Activated CD8-positive, alpha-beta memory T cell treated with anti-CD3 and anti-CD28 coated beads for 24 hours (primary cell): Measurements from ENCODE around the gene U2AF2.

ENCODE experiments used
- DNase-seq: peaks from one replicate; pipeline ENCODE4 v3.0.0-alpha.2; 2020

U2AF2 gene

DNA sequence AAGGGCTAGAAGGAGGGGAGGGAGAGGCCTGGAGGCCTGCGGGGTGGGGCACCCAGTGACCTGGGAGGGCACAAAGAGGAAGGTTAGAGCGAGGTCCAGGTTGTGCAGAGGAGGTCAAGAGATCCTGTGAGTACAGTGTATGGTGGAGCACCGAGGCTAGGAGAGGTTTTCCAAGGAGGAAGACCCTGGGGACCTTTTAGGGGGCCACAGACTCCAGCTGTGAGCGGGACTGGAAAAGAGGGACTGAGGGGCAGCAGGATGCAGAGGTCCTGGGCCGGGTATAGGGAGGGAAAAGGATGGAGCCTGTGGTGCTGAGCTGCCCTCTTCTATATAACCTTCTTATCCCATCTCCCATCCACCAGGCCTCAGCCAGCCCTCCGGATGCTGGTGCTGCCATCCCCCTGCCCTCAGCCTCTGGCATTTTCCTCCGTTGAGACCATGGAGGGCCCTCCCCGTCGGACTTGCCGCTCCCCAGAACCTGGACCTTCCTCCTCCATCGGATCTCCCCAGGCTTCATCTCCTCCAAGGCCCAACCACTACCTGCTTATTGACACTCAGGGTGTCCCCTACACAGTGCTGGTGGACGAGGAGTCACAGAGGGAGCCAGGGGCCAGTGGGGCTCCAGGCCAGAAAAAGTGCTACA, 10.5 kb upstream of the U2AF2 start:
- DNase-seq = no peak

GRCh38 chr19:55644842-55645511, 9.9 kb upstream of the U2AF2 start:
- no peak for DNase-seq

DNA sequence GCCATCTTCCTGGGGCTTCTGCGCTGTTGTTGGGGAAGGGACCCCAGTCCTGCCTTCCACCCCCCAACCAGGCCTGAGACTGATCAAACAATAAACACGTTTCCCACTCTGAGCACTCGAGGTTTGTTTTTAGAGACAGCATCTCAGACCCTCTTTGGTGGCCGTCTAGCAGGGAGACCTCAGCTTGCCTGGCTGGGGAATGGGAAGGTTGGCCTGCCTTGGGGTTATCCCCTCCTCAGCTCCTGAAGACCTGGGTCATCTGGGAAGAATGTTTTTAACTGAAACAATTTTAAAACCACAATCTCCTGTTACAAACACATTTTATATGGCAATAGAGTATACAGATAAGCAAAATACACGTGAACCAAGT, 9.3 kb upstream of the U2AF2 start:
- DNase-seq = no peak

DNA sequence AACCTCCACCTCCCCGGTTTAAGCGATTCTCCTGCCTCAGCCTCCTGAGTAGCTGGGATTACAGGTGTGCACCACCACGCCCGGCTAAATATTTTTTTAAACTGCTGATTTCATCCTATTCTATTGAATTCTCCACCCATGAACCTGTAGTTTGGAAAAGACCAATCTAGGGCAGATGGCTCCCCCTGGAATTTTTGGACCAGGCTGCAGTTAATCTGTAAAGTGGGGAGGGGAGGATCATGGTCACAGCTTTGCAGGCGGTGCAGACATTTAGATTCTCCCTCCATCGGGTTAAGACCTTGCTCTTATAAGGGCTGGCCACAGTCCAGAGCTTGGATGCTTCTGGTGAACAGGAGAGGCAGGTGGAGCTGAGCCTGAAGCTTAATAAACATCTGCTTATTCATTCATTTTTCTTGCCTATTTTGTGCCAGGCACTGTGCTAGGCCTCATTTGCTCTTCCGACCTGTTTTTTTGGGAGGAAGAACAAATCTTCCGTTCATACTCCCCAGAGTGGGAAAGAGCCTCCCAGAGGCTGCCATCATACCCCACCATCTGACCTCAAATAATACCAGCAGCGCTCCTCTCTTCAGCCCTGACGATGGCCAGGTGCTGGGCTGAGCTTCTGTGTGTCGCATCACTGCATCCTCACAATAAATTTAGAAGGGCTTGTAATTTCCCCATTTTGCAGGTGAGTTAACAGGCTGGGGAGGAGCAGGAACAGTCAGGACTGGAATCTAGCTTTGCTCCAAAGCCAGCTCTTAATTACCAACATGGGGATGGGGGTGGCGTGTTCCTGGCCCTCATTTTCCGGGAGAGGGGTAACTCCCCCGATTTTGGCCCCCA, 7.7 kb upstream of the U2AF2 start:
- DNase-seq = no peak

DNA sequence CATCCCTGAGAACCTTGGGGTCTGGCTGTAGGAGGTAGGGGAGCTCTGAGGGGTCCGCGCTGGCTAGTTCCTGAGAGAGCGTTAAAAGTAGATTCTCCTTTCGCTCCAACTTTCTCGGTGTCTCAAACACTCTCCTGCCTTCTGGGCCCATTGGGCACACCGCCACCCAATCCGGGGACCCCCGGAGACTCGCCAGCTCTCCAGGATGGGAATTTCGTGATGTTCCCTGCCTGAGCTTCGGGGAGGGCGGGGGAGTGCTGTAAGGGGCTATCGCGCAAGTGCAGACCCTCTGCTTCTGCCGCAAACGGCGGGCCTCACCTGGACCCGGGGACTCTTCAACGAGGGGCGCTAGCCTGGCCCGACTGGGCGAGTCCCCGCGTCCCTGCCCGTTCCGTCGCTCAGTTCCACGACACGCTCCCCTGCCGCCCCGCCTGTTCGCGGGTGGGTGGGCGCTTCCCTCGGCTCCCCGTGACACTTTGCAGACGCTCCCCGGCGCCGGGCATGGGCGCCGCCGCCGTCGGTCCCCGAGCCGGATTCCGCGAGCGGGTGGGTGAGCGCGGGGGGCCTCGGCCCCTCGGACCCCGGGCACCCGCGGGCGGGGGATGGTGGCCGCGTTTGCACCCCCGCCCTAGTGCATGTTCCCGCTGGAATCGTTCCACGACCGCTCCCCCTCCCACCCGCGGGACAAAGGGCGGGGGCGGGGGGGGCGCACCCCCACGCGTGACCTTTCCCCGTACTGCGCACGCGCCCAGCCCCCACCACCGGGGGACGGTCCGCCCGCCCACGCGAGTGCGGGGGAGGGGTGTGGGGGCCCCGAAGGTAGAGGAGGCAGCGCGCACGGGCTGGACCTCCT, 6.9 kb upstream of the U2AF2 start, which contains the start of gene CCDC106:
Gene CCDC106 (plus strand): TSS at position 481 of the 853 bp plus-strand sequence. CDS start 835 bp downstream, outside the sequence.
- peak; percentile 81 for DNase-seq

- DNase-seq = no peak
Observed at GRCh38 chr19:55648585-55649267, 6.1 kb upstream of the U2AF2 start.

GRCh38 chr19:55649268-55650125, 5.3 kb upstream of the U2AF2 start:
- DNase-seq = no peak

DNA sequence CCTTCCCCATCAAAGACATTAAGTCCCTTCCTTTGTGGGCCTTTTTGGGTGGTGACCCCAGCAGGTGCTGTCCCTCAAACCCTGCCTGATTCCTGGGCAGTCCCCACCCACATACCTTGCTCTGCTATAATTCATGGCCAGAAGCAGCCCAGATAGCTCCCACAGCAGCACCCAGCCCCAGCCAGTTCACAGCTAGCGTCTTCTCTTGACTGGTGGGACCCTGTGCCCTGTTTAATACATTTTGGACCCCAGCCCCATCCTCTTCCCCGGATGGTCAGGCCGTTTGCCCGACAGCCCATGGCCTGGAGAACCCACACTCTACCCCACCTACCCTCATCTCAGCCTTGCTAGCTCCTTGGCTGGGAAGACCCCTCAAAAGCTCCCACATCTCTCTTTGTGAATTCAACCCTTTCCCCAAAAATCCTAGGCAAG, 4.7 kb upstream of the U2AF2 start:
- DNase-seq = no peak

- no peak for DNase-seq
Observed at GRCh38 chr19:55650602-55651230, 4.1 kb upstream of the U2AF2 start.

GRCh38 chr19:55651236-55651635, 3.6 kb upstream of the U2AF2 start:
- no peak for DNase-seq

DNA sequence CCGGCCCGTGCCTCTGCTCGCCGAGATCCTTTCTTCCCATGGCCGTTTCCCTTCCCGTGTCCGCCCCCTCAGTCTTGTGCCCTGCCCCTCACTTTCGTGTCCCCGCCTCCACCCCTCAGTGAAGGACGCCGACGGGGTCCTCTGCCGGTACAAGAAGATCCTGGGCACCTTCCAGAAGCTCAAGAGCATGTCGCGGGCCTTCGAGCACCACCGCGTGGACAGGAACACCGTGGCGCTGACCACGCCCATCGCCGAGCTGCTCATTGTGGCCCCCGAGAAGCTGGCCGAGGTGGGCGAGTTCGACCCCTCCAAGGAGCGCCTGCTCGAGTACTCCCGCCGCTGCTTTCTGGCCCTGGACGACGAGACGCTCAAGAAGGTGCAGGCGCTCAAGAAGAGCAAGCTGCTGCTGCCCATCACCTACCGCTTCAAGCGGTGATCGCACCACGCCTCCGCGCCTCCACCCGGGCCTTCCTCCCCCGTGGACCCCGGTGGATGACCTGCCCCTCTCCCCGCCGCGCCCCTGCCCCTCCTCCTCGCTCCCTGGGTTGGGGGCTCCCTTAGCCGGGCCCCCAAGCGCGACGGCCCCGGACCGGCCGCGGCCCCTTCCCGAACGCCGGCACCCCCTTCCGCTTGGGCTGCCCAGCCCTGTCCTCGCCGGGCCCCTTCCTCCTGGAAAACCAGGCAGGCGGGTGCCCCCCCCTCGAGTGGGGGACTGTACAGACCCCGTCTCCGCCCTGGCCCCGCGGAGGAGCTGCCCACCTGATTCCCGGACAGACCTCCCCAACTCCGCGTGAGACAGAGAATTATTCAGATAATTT, 2.3 kb upstream of the U2AF2 start:
- DNase-seq = no peak

DNA sequence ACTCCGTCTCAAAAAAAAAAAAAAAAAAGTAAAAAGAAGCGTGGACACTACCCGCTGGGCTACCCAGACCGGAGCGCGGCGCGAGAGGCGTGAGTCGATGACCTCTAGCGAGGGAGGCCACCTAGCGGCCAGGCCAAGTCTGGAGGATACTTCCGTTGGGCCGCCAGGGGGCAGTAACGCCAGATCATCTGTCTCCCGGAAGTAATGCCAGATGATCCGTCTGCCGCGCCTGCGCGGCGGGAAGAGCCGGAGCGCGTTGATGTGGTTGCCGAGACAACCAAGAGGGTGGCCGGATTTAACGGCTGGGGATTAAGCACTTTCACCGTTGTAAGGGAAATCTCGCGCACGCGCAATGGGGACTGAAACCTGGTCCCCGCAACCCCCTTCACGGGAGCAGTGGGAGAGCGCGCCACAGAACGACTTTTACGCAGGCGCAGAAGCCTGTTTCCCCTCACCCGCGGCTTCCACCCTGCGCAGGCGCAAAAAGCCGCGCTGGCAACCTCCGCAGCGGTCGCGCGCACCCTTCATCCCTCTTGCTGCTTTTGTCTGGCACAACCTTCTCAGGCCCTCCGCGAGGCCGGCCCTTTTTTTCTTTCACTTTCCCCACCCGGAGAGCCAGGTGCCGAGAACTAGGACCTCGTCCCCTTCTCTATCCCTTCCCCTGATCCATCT, 1.0 kb upstream of the U2AF2 start:
- DNase-seq = peak; percentile 99

- no peak for DNase-seq
Observed at GRCh38 chr19:55654323-55654867, 440 bp upstream of the U2AF2 start.

DNA sequence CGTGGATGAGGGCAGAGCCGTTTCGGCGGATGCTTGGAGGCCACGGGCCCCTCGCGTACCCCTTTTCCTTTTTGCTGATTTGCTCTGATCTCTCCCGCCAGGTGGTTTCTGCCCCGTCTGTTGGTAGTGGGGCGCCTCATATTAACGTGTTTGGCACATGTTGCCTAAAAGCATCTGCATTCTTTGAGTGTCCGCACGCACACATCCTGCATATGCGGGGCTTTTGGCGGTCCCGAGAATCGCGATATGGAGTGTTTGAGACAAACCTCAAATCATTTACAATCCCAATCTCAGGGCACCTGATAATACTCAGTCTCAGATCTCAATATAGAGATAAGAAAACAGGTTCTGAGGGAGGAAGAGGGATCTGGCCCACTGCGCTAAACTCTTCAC, 809 bp downstream of the U2AF2 start:
- no peak for DNase-seq

DNA sequence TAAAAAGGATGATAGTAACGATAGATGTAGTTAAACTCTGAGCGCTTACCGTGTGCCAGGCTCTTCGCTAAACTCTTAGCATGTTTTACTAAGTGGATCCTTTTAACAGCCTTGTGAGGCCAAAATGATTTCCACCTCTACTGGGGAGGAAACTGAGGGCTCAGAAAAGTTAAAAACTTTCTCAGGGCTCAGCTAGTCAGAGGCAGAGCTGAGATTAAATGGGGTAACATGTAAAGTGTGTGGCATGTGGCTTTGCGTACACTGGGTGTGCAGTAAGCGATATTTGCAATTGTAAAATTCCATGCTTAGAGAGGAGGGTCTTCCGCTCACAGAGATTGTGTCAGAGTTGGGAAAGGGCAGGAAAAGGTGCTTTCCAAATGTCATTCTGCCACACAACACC, 1.7 kb downstream of the U2AF2 start:
- no peak for DNase-seq

DNA sequence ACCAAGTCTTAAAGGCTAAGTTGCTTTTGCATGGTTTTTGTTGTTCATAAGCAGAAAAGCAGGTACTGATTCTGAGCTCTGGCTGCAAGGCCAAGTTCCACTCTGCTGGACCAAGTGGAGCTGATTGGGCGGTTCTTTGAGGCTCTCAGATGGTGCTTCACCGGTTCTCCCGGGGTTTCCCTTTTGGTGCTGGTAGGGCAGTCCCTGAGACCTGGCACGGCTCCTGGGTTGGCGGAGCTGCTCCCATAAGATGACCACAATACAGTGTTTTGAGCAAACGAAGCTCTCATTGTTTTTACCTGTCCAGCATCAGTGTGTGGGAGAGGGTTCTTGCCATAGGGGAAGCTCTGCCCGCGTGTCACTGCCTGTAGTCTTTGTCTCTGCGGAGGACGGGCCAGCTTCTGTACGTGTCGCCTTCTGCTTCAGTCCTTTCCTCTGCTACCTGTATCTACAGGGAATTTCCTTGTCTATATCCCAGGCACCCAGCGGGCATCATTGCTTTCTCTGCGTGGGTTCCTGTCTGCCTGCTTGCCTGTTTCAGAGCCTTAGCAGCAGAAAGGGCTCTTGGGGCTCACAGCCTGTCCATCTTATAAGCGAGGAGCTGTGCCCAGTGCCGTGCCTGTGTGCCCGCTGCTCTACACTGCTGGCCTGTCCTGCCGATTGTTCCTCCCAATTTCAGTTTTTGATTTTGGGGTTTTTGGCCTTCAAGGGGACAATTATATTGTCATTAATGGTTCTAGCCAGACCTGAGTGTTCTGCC, 2.3 kb downstream of the U2AF2 start:
- DNase-seq = no peak

DNA sequence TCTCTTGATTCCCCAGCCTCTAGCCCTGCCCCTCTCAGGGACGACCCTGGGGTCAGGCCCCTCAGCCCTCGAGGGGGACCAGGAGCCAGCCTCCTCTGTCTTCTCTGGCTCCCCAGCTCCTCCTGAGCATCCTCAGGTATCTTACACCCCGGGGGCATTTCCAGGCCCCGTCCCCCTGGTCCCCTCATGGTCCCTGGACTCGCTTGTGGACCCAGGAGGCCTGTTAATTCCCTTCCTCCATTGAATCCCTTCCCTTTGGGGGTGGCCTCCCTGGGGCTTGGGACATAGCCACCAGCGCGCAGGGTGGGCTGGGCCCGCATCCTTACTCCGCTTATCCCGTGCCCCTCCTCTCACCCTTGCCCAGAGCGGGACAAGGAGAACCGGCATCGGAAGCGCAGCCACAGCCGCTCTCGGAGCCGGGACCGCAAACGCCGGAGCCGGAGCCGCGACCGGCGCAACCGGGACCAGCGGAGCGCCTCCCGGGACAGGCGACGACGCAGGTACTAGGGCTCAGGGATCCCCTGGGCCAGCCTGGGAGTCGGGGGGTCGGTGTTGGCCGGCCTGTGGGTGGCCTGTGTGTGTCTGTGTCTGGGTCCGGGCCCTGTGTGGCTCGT, 4.1 kb downstream of the U2AF2 start:
- no peak for DNase-seq

DNA sequence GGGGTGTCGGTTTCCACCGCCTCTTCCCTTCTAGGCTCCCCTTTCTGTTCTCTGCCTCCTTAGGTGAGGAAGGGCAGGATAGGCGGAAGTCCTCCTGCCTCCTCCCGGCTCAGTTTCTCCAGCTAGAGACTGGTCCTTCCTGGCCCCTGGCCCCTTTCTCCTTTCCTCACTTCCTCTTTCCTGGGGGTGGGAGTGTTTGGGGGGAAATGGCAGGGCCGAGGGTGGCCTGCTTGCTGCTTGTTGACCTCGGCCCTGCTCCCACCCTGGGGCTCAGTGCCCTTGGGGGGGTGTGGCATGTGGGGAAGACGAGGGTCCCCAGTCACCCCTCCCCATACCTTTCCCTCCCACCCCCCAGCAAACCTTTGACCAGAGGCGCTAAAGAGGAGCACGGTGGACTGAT, 5.0 kb downstream of the U2AF2 start:
- DNase-seq = no peak
